ENCODE measurements around the gene BTBD2.

BTBD2 gene

GRCh38 chr19:1956122-1956494 is 59.4 kb downstream of the BTBD2 start:
- no peak overlapping the region for H3K27ac ChIP-seq
- DNase-seq (ENCODE audit: low spot score): no peak
- CTCF ChIA-PET: interaction anchor here (0.6 kb wide), 1 partner anchor 42 kb away, joined by 5 read pairs; no protein-coding TSS in a partner anchor
- TF ChIP-seq, protein P1, sequence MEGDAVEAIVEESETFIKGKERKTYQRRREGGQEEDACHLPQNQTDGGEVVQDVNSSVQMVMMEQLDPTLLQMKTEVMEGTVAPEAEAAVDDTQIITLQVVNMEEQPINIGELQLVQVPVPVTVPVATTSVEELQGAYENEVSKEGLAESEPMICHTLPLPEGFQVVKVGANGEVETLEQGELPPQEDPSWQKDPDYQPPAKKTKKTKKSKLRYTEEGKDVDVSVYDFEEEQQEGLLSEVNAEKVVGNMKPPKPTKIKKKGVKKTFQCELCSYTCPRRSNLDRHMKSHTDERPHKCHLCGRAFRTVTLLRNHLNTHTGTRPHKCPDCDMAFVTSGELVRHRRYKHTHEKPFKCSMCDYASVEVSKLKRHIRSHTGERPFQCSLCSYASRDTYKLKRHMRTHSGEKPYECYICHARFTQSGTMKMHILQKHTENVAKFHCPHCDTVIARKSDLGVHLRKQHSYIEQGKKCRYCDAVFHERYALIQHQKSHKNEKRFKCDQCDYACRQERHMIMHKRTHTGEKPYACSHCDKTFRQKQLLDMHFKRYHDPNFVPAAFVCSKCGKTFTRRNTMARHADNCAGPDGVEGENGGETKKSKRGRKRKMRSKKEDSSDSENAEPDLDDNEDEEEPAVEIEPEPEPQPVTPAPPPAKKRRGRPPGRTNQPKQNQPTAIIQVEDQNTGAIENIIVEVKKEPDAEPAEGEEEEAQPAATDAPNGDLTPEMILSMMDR (conservative IDR thresholded peaks at IDR 0.05; ENCODE audit: low read depth): no peak
- POLR2A ChIA-PET (ENCODE audit: low non-redundant PET): no interaction called here

DNA sequence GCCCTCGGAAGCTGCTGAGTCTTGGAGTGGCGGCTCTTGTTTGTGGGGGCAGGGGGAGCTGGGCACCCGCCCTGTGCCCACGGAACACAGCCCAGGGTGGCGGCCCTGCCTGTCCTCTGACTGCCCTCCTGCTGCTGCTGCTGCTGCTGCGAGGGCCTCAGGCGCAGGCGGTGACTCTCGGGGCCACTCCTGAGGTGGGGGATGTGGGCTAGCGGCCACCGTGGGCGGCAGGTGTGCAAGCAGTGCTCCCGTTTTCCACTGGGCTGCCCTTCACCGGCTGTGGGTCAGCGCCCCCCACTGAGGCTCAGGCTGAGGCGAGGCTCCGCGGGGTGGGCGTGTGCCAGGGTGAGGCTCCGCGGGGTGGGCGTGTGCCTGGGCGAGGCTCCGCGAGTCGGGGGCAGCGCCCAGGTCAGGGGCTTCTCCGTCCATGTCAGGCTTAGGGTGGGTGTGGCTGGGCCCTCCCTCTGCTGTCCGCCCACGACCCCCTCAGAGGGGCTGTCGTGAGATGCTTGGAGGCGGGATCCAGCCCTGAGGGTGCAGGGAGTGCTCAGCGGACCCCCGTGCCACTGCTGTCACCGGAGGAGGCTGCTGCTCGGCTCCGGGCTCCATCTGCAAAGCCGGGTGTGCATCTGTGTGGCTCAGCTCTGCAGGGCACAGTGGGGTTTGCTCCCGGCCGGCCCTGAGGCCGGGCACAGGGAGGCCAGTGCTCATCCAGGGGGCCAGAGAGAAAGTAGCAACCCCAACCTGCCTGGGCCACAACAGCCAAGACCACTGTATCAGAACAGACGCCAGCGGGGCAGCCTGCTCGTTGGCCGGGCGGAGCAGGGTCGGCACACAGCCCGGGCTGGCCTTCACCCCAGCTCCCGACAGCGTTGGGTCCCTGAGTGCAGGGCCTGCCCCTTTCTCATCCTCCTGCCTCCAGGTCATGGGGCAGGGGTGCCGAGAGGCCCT is 60.1 kb downstream of the BTBD2 start:
- TF ChIP-seq, protein P1 (conservative IDR thresholded peaks at IDR 0.05; ENCODE audit: low read depth): no peak
- ChIA-PET CTCF (no interaction called here), POLR2A (ENCODE audit: low non-redundant PET) (no interaction called here)
- no peak for DNase-seq (ENCODE audit: low spot score)
- H3K27ac ChIP-seq: no peak overlapping the region

DNA sequence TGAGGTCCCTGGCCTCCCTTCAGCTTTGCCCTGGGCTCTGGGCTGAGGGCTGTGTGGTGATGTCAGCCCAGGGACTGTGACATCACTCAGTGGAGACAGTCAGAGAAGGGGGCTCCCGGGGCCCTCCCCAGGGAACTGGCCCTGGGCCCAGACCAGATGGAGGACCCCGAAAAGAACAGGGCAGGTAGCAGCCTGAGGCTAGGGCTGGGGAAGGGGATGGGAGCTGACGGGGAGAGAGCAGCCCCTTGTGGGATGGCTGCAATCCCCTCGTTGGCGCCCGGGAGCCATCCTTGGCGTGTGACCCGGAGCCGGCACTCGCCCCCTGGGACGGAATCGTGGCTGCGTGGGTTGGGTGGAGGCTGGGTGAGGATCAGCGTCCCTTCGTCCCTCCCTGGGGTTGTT is 61.0 kb downstream of the BTBD2 start:
- CTCF ChIA-PET: no interaction called here
- POLR2A ChIA-PET (ENCODE audit: low non-redundant PET): no interaction called here
- no peak for DNase-seq (ENCODE audit: low spot score)
- no peak overlapping the region for H3K27ac ChIP-seq
- TF ChIP-seq, protein P1 (conservative IDR thresholded peaks at IDR 0.05; ENCODE audit: low read depth): no peak

DNA sequence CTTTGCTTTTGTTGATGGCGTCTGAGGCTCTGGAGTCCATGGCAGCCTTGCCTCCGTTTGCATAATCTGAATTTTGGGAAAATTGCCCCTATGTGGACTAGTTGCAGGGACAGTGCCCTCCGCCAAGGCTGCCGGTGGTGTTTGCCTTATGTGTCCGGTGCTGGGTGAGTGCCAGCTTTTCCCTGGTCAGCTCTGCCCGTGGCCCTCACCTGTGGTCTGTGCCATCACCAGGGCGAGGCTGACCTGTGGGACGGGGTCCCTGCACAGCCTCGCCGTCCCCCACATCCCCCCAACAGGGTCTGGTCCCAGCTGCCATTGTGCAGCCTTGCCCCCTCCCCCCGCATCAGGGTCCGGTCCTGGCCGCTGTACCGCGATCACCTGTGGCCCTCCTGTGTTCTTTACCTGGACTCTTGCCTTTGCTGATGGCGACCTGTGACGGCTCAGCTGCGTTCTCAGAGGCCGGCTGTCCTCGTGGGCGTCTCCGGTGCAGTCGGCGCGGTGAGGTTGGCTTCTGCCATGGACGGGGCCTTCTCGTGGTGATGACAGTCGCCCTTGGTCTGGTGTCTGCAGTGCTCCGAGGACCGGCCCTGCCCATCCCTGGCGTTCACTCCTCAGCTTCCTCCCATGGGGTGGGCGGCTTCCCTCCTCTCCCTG is 61.9 kb downstream of the BTBD2 start:
- peak overlapping the region; percentile 35; the same call in 1 of the 2 replicates for H3K27ac ChIP-seq
- ChIA-PET CTCF (no interaction called here), POLR2A (ENCODE audit: low non-redundant PET) (no interaction called here)
- TF ChIP-seq, protein P1 (conservative IDR thresholded peaks at IDR 0.05; ENCODE audit: low read depth): no peak
- no peak for DNase-seq (ENCODE audit: low spot score)

- POLR2A ChIA-PET (ENCODE audit: low non-redundant PET): no interaction called here
- peak overlapping the region; percentile 35; the same call in 1 of the 2 replicates for H3K27ac ChIP-seq
- DNase-seq (ENCODE audit: low spot score): no peak
- TF ChIP-seq, protein P1 (conservative IDR thresholded peaks at IDR 0.05; ENCODE audit: low read depth): no peak
- CTCF ChIA-PET: no interaction called here
Measured at GRCh38 chr19:1953037-1953436, 62.5 kb downstream of the BTBD2 start.

DNA sequence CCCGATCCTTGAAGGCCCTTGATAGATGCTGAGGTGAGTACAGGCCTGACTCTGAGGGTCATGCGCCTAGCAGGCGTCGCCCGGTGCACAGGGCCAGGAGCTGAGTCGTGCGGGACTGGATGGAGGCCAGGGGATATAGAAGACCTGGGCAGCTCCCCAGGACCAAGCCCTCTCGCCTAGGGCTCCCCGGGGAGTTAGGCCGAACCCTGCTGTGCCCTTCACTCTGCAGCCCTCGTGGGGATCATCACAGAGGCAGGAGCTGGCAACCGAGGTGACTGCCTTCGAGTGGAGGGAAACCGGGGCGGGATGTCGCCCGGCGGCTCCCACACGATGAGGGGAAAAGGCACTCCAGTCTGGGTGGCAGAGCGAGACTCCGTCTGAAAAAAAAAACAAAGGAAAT is 62.9 kb downstream of the BTBD2 start:
- no peak for DNase-seq (ENCODE audit: low spot score)
- CTCF ChIA-PET: no interaction called here
- POLR2A ChIA-PET (ENCODE audit: low non-redundant PET): no interaction called here
- H3K27ac ChIP-seq: peak overlapping the region; percentile 35
- TF ChIP-seq, protein P1 (conservative IDR thresholded peaks at IDR 0.05; ENCODE audit: low read depth): no peak

All from RWPE1 (cell line).